Hepatocyte (in vitro differentiated cells): ENCODE data around the gene BNIP5. TPM values are rescaled to one million over a fixed set of nuclear protein-coding genes. Genes with fewer than 3 reads are reported as not detected.

Source experiments
- DNase-seq: peaks from one replicate; pipeline ENCODE4 v3.0.0-alpha.2; 2016; ENCODE audit warnings: low spot score
- H2AFZ ChIP-seq: fragments of 200-600 bp; sonication (generic); 2 replicates; pipeline ENCODE4 v1.6.0; 2016; ENCODE audit warnings: antibody characterized with exemption, mild to moderate bottlenecking
- H3K27ac ChIP-seq: fragments of 200-600 bp; sonication (generic); 2 replicates; pipeline ENCODE4 v1.5.1; 2016; ENCODE audit warnings: mild to moderate bottlenecking
- H3K27me3 ChIP-seq: fragments of 200-600 bp; sonication (generic); 2 replicates; pipeline ENCODE4 v1.6.1; 2016
- H3K36me3 ChIP-seq: fragments of 200-600 bp; sonication (generic); replicated peaks from 2 replicates; pipeline ENCODE4 v1.5.1; 2016; ENCODE audit warnings: low read depth; ENCODE audit not compliant: insufficient read depth
- H3K4me1 ChIP-seq: fragments of 200-600 bp; sonication (generic); 2 replicates; pipeline ENCODE4 v1.5.1; 2016; ENCODE audit warnings: mild to moderate bottlenecking, moderate library complexity; ENCODE audit not compliant: insufficient read depth
- H3K4me2 ChIP-seq: fragments of 200-600 bp; sonication (generic); 2 replicates; pipeline ENCODE4 v1.6.0; 2016
- H3K4me3 ChIP-seq: fragments of 200-600 bp; sonication (generic); 2 replicates; pipeline ENCODE4 v1.5.1; 2016; ENCODE audit warnings: mild to moderate bottlenecking
- H3K79me2 ChIP-seq: fragments of 200-600 bp; sonication (generic); 2 replicates; pipeline ENCODE4 v1.6.0; 2017; ENCODE audit warnings: mild to moderate bottlenecking
- H3K9me2 ChIP-seq: fragments of 200-600 bp; sonication (generic); replicated peaks from 2 replicates; pipeline ENCODE4 v1.6.0; 2017; ENCODE audit warnings: mild to moderate bottlenecking; ENCODE audit not compliant: insufficient read depth
- H3K9me3 ChIP-seq: fragments of 200-600 bp; sonication (generic); 2 replicates; pipeline ENCODE4 v1.5.1; 2016; ENCODE audit warnings: low read depth, mild to moderate bottlenecking
- H4K20me1 ChIP-seq: fragments of 200-600 bp; sonication (generic); 2 replicates; pipeline ENCODE4 v1.6.0; 2016; ENCODE audit warnings: mild to moderate bottlenecking; ENCODE audit not compliant: insufficient read depth, poor library complexity, severe bottlenecking
- CTCF ChIP-seq: fragments of 200-600 bp; sonication (generic); IDR thresholded peaks from 2 replicates; pipeline ENCODE4 v1.5.1; 2016; ENCODE audit warnings: antibody characterized with exemption, mild to moderate bottlenecking; ENCODE audit not compliant: poor library complexity
- EZH2 ChIP-seq: fragments of 200-600 bp; sonication (generic); IDR thresholded peaks from 2 replicates; pipeline ENCODE4 v1.6.1; 2016; ENCODE audit warnings: antibody characterized with exemption, mild to moderate bottlenecking, borderline replicate concordance
- EZH2phosphoT487 ChIP-seq: fragments of 200-600 bp; sonication (generic); IDR thresholded peaks from one replicate; pipeline ENCODE4 v1.6.1; 2018; ENCODE audit warnings: antibody characterized with exemption, mild to moderate bottlenecking, low read depth, moderate library complexity; ENCODE audit not compliant: unreplicated experiment, severe bottlenecking
- WGBS: methylation state at CpG from one replicate; pipeline ENCODE4 v1.1.6; 2016; ENCODE audit warnings: low lambda C conversion rate; ENCODE audit errors: missing lambda C conversion rate; 5-methylcytosine and 5-hydroxymethylcytosine counted together
- polyA plus RNA-seq: library from polyadenylated mRNA; unstranded; fragments of >200 nt; fragmentation: Nextera tagmentation; extraction: Ambion mirVana; gene quantifications from 2 replicates; pipeline ENCODE4 v1.2.1, GENCODE V29; 2016
- total RNA-seq: library from RNA; depleted of rRNA; stranded (reverse); fragments of >200 nt; gene quantifications from 2 replicates; pipeline ENCODE4 v1.2.3, GENCODE V29; 2014

Gene BNIP5
- total and polyA plus RNA-seq, 2 experiments from 2014 or later = 28.1 to 29.1 TPM

- no peak overlapping the region for H3K4me3 ChIP-seq
- H3K4me2 ChIP-seq = no peak overlapping the region
- H2AFZ ChIP-seq = no peak overlapping the region
- no peaks in the 10 kb centered on the region for H4K20me1 ChIP-seq
- H3K4me1 ChIP-seq = peaks cover 4% of the 10 kb centered on the region
- no peak for TF ChIP-seq EZH2phosphoT487
- no peak for TF ChIP-seq EZH2
- TF ChIP-seq CTCF = no peak
- H3K27me3 ChIP-seq = no peaks in the 10 kb centered on the region
- peak overlapping the region; percentile 77 for H3K27ac ChIP-seq
- H3K9me2 ChIP-seq = no peaks in the 10 kb centered on the region
- 69% methylated on average over 4 of the region's 4 CpGs for WGBS
- H3K79me2 ChIP-seq = no peaks in the 10 kb centered on the region
- peak; percentile 41 for DNase-seq
- no peaks in the 10 kb centered on the region for H3K9me3 ChIP-seq
- H3K36me3 ChIP-seq = no peaks in the 10 kb centered on the region
Measured at GRCh38 chr6:36358226-36358915, 21.7 kb upstream of the BNIP5 start.

GRCh38 chr6:36357872-36358225, 21.2 kb upstream of the BNIP5 start:
- H3K4me2 ChIP-seq = no peak overlapping the region
- 89% methylated on average over 3 of the region's 3 CpGs for WGBS

GRCh38 chr6:36355819-36356218, 19.1 kb upstream of the BNIP5 start:
- Histone ChIP-seq H3K9me3 (no peaks in the 10 kb centered on the region), H3K4me2 (no peak overlapping the region), H3K79me2 (no peaks in the 10 kb centered on the region), H3K9me2 (no peaks in the 10 kb centered on the region), H3K4me3 (no peak overlapping the region), H2AFZ (no peak overlapping the region), H3K4me1 (peaks cover 15% of the 10 kb centered on the region), H3K27me3 (no peaks in the 10 kb centered on the region), H3K36me3 (no peaks in the 10 kb centered on the region), H4K20me1 (no peaks in the 10 kb centered on the region), H3K27ac (no peak overlapping the region)
- TF ChIP-seq EZH2phosphoT487 (no peak), CTCF (no peak), EZH2 (no peak)
- DNase-seq = no peak
- WGBS = 74% methylated on average over 4 of the region's 4 CpGs

More at GRCh38 chr6:36357872-36358225, 21.2 kb upstream of the BNIP5 start:
- Histone ChIP-seq H3K79me2 (no peaks in the 10 kb centered on the region), H3K4me3 (no peak overlapping the region), H4K20me1 (no peaks in the 10 kb centered on the region), H3K36me3 (no peaks in the 10 kb centered on the region), H3K27me3 (no peaks in the 10 kb centered on the region), H2AFZ (no peak overlapping the region), H3K4me1 (peaks cover 4% of the 10 kb centered on the region), H3K9me2 (no peaks in the 10 kb centered on the region), H3K9me3 (no peaks in the 10 kb centered on the region), H3K27ac (peak overlapping the region; percentile 77)
- TF ChIP-seq EZH2 (no peak), CTCF (no peak), EZH2phosphoT487 (no peak)
- DNase-seq = peak; percentile 48
